GM23248 (cell line): ENCODE results near the gene PSMB4.

Source experiments
- EZH2 ChIP-seq: fragments of 200-600 bp; sonication (generic); IDR thresholded peaks from 2 replicates; pipeline ENCODE4 v1.6.1; 2018; ENCODE audit warnings: antibody characterized with exemption, mild to moderate bottlenecking; ENCODE audit not compliant: insufficient read depth, poor library complexity, severe bottlenecking
- EZH2phosphoT487 ChIP-seq: fragments of 200-600 bp; sonication (generic); IDR thresholded peaks from 2 replicates; pipeline ENCODE4 v1.6.1; 2018; ENCODE audit warnings: antibody characterized with exemption, moderate library complexity, mild to moderate bottlenecking, low read depth; ENCODE audit not compliant: insufficient read depth

DNA sequence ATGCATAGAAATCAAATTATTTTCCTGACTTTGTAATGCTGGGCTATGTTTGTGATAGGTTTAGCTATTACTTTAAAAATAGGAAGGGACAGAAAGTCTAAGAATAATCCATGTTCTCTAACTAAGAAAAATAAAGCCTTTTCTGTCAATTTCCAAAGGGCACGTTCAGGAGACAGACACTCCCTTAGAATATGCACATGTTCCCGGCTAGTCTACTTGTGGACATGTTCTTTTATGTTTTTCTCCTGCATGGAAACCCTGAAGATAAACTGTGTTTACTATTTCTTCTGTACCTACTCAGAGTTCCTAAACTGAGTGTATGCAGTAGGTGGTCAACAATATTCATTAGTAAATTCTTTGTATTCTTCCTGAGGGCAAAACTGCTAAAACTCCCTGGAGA is 12.5 kb downstream of the PSMB4 start:
- no peak for TF ChIP-seq EZH2
- no peak for TF ChIP-seq EZH2phosphoT487
